Stimulated activated CD4-positive, alpha-beta T cell treated with anti-CD3 and anti-CD28 coated beads, TNF-alpha, amount 100 ng/mL, for 48 hours (primary cell): Measurements from ENCODE around the gene ABCC4.

Experiments used
- DNase-seq, 3 donors: peaks; one replicate each; pipeline ENCODE4 v3.0.0-alpha.2; 2020; ENCODE audit warnings: low read depth in 3 of 3

Gene ABCC4

DNA sequence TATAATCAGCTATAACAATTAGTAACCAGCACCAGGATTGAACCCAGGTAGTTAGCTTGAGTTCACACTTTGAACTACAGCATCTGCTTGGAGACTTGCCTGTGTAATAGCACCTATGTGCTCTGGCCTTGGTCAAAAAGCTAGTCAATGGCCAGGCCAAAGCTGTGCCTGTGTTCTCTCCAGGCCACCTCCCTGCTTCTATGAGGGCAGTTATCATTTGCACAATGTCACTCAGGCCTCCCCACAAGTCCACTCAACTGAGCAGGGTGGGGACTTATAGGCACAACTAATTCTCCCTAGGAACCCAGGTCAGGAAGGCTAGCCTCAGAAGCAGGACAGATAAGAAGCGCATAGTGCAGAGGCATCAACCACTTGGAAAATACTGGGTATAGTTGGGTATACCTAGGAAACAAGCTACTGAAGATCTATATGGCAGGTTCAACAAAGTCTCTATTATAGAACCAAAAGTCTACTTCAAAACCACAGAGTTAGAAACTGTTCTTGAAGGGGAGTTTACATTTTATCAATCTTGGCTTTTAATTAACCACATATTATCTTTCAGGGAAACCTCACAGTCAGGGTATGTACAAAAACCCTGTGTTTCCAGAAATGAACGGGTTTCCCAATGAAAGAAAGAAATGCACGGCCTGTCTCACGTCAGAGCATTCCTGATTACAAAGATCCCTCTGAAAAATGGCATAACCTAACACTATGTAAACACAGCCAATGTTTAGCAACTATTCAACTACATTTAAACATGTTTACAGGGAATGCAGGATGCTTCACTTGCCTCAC is 140.9 kb downstream of the ABCC4 start:
- DNase-seq: no peak

DNA sequence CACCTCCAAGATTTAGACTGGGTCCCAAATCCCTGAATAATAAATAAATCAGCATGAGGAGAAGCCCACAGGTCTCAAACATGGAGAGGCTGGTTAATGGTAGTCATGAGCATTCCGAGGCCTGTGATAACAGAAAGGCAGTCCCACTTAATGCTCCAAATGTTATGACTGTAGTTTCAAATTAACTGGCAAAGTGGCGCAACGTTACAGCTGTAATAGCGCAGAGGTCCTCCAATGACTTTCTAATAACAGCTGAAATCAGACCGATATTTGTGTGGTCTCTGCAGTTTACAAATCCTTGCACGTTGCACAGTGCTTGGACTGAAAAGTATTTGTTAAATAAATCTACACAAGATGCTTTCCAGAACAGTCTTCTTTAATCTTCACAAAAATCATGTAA is 141.8 kb downstream of the ABCC4 start:
- no peak for DNase-seq

DNA sequence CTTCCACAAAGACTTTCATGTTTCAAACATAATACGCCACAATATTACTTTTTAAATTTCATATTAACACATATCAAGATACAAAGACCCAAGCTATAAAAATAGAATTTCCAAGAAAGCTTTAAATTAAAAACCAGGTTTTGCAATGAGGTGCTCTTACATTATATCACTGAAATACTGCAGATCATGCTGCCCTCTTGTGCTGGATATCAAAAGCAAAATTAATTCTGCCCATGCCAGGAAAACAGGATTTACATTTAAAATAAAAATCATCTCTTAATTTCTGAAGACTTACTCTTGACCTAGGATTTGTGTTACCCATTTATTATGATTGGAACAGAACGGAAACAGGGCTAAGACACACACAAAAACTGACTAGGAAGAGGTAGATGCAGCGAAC is 145.0 kb downstream of the ABCC4 start:
- no peak for DNase-seq

DNA sequence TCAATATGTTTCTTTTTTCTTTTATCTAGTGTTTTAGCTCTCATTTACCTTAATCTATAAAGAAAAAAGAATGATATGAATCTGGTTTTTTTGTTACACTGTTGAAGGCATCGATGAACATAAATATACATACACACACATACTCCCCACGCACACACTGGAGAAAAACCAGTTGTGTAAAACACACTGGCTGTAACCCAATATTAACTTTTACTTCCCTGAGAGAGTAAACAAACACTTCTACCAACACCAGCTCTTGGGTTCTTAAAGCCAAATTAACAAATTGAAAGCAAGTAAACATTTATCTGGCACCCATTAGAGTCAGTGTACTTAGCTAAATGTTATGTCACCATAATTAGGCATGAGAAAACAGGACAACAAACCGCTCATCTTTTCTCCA is 145.7 kb downstream of the ABCC4 start:
- no peak for DNase-seq

DNA sequence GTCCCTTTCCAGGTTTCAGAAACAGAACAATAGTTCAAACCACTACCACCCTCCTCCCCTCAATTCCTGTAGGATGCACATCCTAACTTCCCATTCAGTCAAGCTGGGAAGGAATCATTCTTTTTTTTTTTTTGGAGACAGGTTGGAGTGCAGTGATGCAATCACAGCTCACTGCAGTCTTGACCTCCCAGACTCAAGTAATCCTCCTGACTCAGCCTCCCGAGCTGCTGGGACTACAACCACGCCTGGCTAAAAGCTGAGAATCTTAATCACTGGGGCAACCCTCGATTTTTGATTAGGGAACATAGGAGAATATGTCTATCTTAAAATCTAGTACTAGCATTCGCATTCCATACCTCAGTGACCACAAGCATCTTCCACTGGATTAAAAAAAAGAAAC is 146.2 kb downstream of the ABCC4 start:
- no peak for DNase-seq

DNA sequence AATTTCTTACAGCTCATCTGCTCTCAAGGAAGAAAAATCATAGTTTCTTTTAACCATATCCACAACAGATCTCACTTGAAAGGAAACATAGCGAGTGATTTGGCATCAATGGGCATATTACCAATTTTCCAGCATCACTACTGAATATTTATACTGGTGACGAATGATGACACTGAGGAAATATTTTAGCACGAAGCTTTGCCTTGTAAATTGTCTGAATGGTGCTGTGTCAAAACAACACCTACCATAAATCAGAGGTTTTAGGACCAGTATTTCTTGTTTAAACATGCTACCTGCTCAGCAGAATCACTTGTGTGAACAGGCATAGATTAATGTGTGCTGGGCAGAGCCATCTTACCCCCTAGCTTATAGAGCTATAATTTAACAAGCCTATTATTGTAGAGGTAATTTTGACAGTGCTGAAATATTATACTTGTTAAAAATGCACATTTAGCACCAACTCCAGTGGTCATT is 146.8 kb downstream of the ABCC4 start:
- DNase-seq: no peak

GRCh38 chr13:95153647-95154412 is 147.4 kb downstream of the ABCC4 start:
- no peak for DNase-seq

GRCh38 chr13:95151942-95152587 is 149.2 kb downstream of the ABCC4 start:
- DNase-seq: no peak

- no peak for DNase-seq
These were observed 150.7 kb downstream of the ABCC4 start for GRCh38 chr13:95150555-95150954.

GRCh38 chr13:95146486-95146885 is 154.8 kb downstream of the ABCC4 start:
- DNase-seq: no peak

DNA sequence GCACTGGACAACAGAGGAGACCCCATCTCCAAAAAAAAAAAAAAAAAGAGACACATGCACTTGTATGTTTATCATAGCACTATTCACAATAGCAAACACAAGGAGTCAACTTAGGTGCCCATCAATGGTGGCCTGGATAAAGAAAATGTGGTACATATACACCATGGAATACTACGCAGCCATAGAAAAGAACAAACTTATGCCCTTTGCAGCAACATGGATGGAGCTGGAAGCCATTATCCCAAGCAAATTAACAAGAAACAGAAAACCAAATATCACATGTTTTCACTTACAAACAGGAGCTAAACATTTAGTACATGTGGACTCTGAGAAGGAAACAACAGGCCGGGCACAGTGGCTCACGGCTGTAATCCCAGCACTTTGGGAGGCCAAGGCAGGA is 155.7 kb downstream of the ABCC4 start:
- no peak for DNase-seq

DNA sequence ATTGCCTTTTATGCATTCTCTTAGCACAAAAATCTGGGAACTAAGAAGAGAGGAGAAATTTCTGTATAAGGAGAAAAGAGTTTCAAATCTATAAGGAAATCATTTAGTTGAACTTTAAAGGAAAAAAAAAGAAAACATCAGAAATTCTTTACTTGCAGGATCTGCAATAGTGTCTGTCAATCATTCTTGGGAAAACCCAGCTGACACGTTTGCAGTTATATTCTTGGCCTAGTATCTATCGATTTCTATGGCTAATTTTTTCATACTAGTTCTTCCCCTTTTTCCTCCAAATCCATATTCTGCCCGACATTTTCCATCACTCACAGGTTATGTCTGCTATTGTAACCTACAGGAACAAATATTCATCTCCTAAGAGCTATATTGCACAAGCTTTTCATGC is 160.7 kb downstream of the ABCC4 start:
- DNase-seq: no peak

GRCh38 chr13:95138876-95139585 is 162.2 kb downstream of the ABCC4 start:
- no peak for DNase-seq

DNA sequence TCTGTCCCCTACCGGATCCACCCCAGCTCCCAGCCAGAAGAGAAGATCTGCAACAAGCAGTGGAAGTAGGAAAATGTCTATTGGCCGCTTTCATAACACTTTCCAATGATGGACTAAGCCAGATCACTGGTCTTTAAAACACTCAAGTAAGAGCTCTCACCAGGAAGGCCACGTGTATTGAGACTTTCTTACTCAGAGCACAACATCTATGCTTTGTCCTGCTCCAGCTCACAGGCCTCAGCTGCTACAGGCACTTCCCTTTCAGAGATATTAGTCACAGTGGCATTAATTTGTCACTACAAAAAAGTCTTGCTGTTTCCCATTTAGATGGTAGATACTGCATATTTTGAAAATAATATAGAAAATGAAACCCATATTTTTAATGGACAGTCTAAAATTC is 164.2 kb downstream of the ABCC4 start:
- DNase-seq: no peak

GRCh38 chr13:95136638-95137037 is 164.6 kb downstream of the ABCC4 start:
- DNase-seq: no peak

- DNase-seq: no peak
These were observed 167.8 kb downstream of the ABCC4 start for GRCh38 chr13:95133498-95133897.

GRCh38 chr13:95129004-95129403 is 172.2 kb downstream of the ABCC4 start:
- no peak for DNase-seq

DNA sequence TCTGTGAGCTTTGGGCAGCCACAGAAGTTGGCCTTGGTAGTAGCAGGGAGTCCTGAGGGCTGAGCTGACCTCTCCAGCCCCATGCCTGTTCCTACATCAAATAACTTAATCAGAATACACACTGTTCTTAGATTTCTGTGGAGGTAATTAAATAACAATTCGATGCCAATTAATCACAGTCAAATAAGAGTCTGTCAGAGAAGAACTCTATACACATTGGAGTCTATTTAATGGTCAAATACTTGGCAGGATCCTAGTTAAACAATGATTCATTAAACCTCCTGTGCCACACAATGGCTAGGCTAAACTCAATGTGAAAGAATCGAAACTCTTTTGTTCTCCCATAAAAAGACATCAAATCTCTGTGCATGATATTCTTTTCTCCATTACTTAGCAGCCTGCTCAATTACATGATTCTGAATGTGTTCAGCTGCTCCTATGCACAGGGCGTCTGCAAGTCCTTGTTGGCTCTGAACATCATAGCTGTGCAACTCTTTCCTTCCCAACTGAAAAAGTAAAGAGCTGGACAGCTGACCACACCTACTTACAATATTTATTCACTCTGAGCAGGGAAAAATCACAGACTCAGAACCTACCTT is 173.1 kb downstream of the ABCC4 start:
- DNase-seq: no peak

- DNase-seq: no peak
These were observed 176.3 kb downstream of the ABCC4 start for GRCh38 chr13:95124959-95125358.

DNA sequence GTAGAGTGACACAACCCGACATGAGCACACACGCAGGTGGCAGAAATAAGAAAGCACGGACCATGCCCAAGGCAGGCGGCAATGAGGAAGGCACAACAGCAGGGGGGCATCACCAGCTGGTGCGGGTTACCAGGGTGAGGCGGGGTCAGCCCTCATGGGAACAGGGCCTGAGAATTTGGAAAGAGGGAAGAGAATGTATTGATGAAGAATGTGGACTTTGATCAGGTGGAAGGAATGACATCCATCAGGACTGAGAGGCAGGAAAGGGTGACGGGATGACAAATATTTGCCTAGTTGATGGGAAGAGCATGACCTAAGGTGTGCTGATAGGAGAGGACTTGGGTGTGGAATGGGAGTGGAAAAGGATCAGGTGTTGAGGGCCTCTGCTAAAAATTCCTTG is 177.5 kb downstream of the ABCC4 start:
- DNase-seq: no peak

DNA sequence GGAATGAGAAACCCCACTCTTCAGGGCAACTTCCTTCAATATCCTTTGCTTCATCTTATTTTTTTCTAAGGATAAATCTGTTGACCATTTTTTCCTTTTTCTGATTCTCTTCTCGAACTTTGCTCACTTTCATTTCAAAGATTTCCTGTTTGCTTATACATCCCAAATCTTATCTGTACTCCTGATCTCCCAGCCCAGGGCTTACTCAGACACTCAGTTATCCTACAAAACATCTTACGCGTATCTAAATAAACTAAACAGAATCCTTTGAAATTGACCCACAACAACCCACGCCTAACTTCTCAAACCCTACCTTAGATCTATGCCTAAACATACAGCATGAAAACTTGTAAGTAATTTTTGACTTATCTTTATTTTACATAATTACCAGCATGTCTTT is 179.2 kb downstream of the ABCC4 start:
- no peak for DNase-seq

GRCh38 chr13:95121516-95121915 is 179.7 kb downstream of the ABCC4 start:
- no peak for DNase-seq
